Neural progenitor cell (in vitro differentiated cells): ENCODE results near the gene CABP2.

ENCODE experiments used
- CTCF ChIP-seq: fragments of 200-600 bp; sonication (generic); IDR thresholded peaks from 2 replicates; pipeline ENCODE4 v1.5.1; 2017; ENCODE audit warnings: antibody characterized with exemption, mild to moderate bottlenecking
- EZH2 ChIP-seq: fragments of 200-600 bp; sonication (generic); IDR thresholded peaks from 2 replicates; pipeline ENCODE4 v1.6.1; 2017; ENCODE audit warnings: antibody characterized with exemption, mild to moderate bottlenecking, moderate library complexity

GRCh38 chr11:67469508-67469811, 53.8 kb downstream of the CABP2 start:
- TF ChIP-seq CTCF = no peak
- TF ChIP-seq EZH2 = no peak
